ACC112 (cell line): ENCODE measurements around the gene NUAK2.

Source experiments
- H2AFZ ChIP-seq: fragments of 200-600 bp; sonication (generic); one replicate; pipeline ENCODE4 v1.6.0; 2017; ENCODE audit warnings: antibody characterized with exemption, low read length; ENCODE audit not compliant: unreplicated experiment
- H3K27ac ChIP-seq: fragments of 200-600 bp; sonication (generic); 2 replicates; pipeline ENCODE4 v1.5.1; 2014; ENCODE audit warnings: low read depth, mild to moderate bottlenecking, antibody characterized with exemption, low read length, moderate library complexity
- H3K27me3 ChIP-seq: fragments of 200-600 bp; sonication (generic); 2 replicates; pipeline ENCODE4 v1.6.1; 2014; ENCODE audit warnings: mild to moderate bottlenecking, antibody characterized with exemption, low read length, moderate library complexity, mixed read lengths; ENCODE audit not compliant: insufficient read depth
- H3K36me3 ChIP-seq: fragments of 200-600 bp; sonication (generic); 2 replicates; pipeline ENCODE4 v1.6.1; 2016; ENCODE audit warnings: mild to moderate bottlenecking, antibody characterized with exemption, low read length, moderate library complexity, mixed read lengths; ENCODE audit not compliant: insufficient read depth
- H3K4me1 ChIP-seq: fragments of 200-600 bp; sonication (generic); one replicate; pipeline ENCODE4 v1.6.1; 2016; ENCODE audit warnings: low read length, mixed read lengths; ENCODE audit not compliant: insufficient read depth, unreplicated experiment, control insufficient read depth
- H3K4me3 ChIP-seq: fragments of 200-600 bp; sonication (generic); 2 replicates; pipeline ENCODE4 v1.5.1; 2014; ENCODE audit warnings: mild to moderate bottlenecking, low read depth, low read length
- H3K79me2 ChIP-seq: fragments of 200-600 bp; sonication (generic); one replicate; pipeline ENCODE4 v1.6.0; 2016; ENCODE audit warnings: low read length; ENCODE audit not compliant: control insufficient read depth, unreplicated experiment, insufficient read depth

The NUAK2 gene

DNA sequence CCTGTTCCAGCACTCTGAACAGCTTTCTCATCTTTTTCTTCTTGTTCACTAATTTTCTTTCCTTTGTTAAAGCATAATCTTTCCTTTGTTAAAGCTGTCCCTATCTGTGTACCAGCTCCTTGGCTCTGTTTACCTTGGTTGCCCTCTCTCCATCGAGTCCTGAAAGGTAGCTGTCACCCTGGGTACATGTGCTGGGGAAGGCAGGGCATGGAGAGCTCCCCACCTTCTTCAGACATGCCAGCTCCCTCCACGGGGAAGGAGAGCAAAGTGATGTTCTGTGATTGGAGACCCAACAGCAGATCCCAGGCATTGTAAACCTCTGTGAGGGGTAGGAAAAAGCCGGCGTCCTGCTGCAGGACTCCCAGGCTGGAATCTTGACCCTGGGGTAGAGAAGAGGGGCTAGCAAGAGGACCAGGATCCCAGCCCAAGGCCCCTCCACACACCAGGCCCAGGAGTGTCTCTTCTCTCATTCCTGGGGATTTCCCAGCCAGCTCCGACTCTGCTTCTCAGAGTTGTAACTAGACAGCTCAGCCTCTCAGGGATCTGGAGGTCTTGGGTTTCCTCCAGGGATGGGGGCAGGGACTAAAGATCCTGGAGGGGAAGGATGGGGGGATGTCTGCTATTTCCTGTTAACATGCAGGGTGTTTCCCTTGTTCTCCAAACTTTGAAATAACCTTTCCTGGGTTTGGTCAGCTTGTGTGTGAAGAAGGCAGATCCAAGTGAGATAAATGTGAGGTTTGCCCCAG is 59.4 kb downstream of the NUAK2 start:
- Histone ChIP-seq H3K36me3 (no peaks in the 10 kb centered on the region), H3K27ac (no peak overlapping the region), H3K27me3 (no peaks in the 10 kb centered on the region), H2AFZ (no peak overlapping the region), H3K79me2 (no peaks in the 10 kb centered on the region), H3K4me3 (no peak overlapping the region), H3K4me1 (peaks cover 37% of the 10 kb centered on the region)

DNA sequence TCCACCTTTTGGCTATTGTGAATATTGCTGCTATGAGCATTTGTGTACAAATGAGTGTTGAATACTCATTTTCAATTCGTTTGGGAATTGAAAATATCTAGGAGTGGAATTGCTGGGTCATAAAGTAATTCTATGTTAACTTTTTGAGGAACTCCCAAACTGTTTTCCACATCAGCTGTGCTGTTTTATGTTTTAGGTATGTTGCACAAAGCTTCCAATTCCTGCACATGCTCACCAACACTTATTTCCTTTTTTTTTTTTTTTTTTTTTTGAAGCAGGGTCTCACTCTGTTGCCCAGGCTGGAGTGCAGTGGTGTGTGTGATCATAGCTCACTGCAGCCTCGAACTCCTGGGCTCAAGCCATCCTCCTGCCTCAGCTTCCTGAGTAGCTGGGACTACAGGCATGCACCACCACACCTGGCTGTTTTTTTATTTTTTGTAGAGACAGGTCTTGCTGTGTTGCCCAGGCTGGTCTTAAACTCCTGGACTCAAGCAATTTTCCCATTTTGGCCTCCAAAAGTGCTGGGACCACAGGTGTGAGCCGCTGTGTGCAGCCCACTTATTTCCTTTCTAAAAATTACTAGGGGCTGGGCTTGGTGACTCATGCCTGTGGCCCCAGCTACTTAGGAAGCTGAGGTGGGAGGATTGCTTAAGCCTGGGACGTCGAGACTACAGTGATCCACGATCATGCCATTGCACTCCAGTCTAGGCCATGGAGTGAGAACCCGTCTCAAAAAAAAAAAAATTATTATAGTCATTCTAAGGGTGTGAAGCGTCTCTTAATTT is 60.4 kb downstream of the NUAK2 start:
- H3K4me1 ChIP-seq = peaks cover 30% of the 10 kb centered on the region
- no peaks in the 10 kb centered on the region for H3K27me3 ChIP-seq
- no peak overlapping the region for H3K4me3 ChIP-seq
- H2AFZ ChIP-seq = no peak overlapping the region
- H3K27ac ChIP-seq = no peak overlapping the region
- H3K79me2 ChIP-seq = no peaks in the 10 kb centered on the region
- no peaks in the 10 kb centered on the region for H3K36me3 ChIP-seq

DNA sequence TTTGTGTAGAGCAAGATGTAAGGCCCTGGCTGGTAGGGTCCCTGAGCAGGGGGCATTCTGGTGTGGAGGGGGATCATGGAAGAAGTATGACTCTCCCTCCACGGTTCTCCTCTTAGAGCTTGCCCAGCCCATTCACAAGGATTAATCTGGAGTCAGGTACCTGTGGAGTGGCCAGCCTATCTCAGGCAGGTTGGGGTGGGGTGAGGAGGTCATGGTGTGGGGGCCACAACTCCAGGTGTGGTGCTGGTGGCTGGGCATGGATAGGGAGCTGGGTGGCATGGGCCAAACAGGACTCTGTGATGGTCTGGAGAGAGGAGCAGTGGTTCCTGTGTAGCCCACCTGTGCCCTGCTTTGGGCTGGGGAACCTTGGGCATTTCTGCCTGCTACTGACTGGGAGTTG is 61.5 kb downstream of the NUAK2 start:
- Histone ChIP-seq H3K4me1 (peaks cover 30% of the 10 kb centered on the region), H3K79me2 (no peaks in the 10 kb centered on the region), H3K4me3 (no peak overlapping the region), H3K27ac (no peak overlapping the region), H3K27me3 (no peaks in the 10 kb centered on the region), H3K36me3 (no peaks in the 10 kb centered on the region), H2AFZ (no peak overlapping the region)

DNA sequence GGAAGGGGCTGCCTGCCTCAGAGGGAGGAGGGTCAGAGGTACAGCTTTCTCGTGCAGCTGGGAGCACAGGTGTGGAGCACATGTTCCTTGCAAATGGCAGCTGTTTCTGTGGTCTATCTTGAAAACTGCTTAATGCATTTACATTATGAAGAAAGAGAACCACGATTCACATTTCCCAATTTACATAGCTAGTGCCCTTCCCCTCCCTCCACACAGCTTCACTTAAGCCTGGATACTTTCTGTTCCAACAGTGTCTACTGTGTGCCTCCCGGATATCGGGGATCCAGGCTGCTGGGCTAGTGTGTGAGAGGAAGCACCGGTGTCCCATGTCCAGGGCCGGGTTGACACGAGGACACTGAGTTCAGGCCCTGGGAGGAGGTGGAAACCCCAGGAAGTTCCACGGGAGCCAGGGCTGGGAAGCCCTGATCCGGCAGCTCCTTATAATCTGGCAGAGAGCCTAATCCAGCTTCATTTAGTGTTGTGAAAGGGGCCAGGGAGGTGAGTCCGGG is 62.2 kb downstream of the NUAK2 start:
- no peak overlapping the region for H3K4me3 ChIP-seq
- H3K4me1 ChIP-seq = peaks cover 30% of the 10 kb centered on the region
- H2AFZ ChIP-seq = peak overlapping the region; percentile 7
- H3K36me3 ChIP-seq = no peaks in the 10 kb centered on the region
- no peak overlapping the region for H3K27ac ChIP-seq
- H3K27me3 ChIP-seq = no peaks in the 10 kb centered on the region
- no peaks in the 10 kb centered on the region for H3K79me2 ChIP-seq

DNA sequence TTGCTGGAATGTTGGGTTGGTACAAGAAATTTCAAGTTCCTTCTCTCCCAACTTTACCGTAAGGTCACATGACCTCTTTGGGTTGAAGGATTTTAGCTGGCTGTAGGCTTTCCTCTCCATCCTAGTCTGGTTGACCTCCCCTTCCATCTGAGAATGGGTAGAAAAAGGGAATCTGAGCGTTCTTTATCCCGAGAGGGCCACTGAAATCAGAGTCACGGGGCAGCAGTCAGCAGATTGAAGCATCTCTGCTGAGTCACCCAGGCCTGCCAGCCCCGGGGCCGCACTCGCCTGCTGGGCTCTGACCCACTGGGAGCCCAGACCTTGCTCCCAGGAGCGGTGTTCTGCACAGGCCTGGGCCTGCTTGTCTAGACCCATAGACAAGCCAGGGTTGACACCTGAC is 62.8 kb downstream of the NUAK2 start:
- no peaks in the 10 kb centered on the region for H3K27me3 ChIP-seq
- peak overlapping the region; percentile 52 for H3K27ac ChIP-seq
- no peaks in the 10 kb centered on the region for H3K36me3 ChIP-seq
- H3K4me1 ChIP-seq = peaks cover 30% of the 10 kb centered on the region
- peak overlapping the region; percentile 17 for H2AFZ ChIP-seq
- no peak overlapping the region for H3K4me3 ChIP-seq
- H3K79me2 ChIP-seq = no peaks in the 10 kb centered on the region

DNA sequence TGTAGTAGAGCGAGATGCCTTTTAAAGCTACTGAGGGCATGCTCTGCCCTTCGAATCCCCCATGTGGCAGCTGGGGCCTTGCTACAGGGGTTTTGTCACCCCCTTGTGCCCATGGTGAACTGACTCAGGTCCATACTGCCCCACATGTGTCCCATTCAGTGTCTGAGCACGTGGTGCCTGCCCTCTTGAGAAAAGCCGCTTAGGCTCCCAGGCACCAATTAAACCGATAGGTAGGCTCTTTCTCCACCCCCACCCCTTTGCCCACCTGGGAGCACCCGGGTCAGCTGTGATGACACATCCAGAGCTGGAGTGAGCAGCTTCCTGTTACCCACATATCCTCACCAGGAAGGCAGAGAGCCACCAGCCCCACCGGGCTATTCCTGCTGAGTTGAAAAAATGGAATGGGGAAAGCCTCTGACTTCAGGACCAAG is 63.3 kb downstream of the NUAK2 start:
- H3K79me2 ChIP-seq = no peaks in the 10 kb centered on the region
- peak overlapping the region; percentile 17 for H2AFZ ChIP-seq
- no peaks in the 10 kb centered on the region for H3K36me3 ChIP-seq
- no peak overlapping the region for H3K4me3 ChIP-seq
- H3K27ac ChIP-seq = peak overlapping the region; percentile 52
- H3K4me1 ChIP-seq = peaks cover 30% of the 10 kb centered on the region
- no peaks in the 10 kb centered on the region for H3K27me3 ChIP-seq

DNA sequence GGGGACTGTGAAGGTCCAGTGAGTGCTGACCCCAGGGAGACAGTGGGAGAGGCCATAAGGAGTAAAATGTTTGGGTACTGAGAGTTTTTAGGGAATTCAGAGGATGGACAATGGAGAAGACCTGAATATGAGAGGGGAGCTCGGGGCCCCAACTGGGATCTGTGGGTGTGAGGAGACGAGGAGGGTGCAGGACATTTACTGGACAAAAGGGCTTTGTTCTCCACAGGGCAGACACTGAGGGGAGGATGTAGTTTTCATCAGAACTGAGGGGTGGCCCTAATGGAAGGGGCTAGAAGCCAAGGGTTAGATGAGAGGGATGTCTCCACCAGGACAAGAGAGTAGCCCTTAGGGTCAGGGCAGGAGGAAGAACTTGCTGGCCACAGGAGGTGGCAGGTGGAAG is 63.8 kb downstream of the NUAK2 start:
- no peak overlapping the region for H2AFZ ChIP-seq
- no peak overlapping the region for H3K4me3 ChIP-seq
- no peaks in the 10 kb centered on the region for H3K36me3 ChIP-seq
- H3K4me1 ChIP-seq = peaks cover 30% of the 10 kb centered on the region
- no peak overlapping the region for H3K27ac ChIP-seq
- H3K79me2 ChIP-seq = no peaks in the 10 kb centered on the region
- H3K27me3 ChIP-seq = no peaks in the 10 kb centered on the region

DNA sequence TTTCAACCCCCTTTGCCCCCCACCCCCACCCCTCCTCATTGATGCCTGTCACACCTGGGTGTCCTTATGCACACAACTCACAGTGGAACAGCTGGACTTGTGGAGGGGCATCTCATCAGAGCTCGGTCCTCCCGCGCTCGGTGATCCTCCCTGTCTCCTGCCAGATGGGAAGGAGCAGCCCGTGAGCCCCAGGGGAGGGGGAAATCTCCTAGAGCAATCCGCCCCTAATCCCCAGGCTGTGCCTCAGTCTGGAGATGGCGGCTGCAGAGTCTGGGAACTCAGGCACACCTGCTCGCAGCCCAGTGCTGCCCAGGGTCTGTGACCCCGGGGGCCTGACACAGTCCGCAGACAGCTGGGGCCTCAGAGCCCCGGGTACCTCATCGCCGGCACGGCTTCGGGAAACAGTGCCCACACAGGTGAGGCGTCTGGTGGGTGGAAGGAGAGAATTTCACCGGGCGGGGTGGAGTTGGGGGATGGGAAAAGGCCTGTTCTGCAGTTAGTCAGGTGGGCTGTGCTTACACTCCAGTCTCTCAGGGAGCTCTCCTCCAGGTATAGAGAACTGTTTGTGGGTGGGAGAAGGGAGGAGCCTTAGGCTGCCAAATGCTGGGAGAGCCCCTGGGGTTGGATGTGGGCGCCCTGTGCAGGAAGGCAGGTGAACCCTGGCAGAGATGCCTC is 64.5 kb downstream of the NUAK2 start:
- Histone ChIP-seq H3K27ac (no peak overlapping the region), H2AFZ (no peak overlapping the region), H3K4me1 (peaks cover 24% of the 10 kb centered on the region), H3K4me3 (no peak overlapping the region), H3K36me3 (no peaks in the 10 kb centered on the region), H3K79me2 (no peaks in the 10 kb centered on the region), H3K27me3 (no peaks in the 10 kb centered on the region)

DNA sequence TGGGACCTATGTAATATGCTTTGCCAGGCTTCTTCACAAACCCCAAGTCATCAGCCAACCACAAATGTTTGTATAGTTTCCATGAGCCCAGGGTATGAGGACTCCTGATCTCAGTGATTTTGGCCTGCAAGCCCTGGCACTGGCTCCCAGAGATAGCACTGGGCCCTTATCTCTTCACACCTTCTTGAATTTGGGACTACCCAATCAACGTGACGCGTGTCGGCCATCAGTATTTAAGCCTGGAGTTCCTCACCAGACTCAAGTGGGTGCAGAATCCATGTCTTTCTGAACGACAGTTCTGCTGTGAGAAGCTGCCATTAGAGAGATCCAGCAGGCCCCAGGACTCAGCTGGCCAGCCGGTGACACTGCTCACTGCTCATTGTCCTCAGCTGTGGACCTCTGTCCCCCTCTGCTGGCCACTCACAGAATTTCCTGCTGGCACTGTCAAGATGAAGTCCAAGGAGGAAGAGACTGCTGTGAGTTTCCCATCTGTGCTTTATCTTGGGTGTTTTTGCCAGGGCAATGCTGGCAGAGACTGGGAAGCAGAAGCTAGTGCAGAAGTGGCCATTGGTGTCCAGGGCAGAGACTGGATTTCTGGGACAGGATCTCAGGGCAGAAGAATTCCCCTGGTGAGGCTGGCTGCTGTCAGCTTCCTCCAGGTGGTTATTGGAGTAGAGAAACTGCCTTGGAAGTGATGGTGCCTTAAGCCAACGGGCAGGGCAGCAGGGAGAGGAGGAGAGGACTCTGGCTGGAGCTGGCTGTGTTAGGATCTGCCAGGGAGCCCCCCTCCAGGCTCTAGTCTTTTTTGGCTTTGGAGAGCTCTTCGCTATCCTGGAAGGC is 65.4 kb downstream of the NUAK2 start:
- Histone ChIP-seq H3K27me3 (no peaks in the 10 kb centered on the region), H3K4me1 (peaks cover 18% of the 10 kb centered on the region), H3K4me3 (no peak overlapping the region), H3K36me3 (no peaks in the 10 kb centered on the region), H3K79me2 (no peaks in the 10 kb centered on the region), H2AFZ (no peak overlapping the region), H3K27ac (no peak overlapping the region)
